ENCODE measurements around the gene TCF4.

- no peak for TF ChIP-seq CTCF (IDR thresholded peaks at IDR 0.05)
- no peak for TF ChIP-seq POLR2A (IDR thresholded peaks at IDR 0.05)
- TF ChIP-seq POLR2AphosphoS5 (IDR thresholded peaks at IDR 0.05) = no peak
Measured at GRCh38 chr18:55543130-55543704, 44.8 kb downstream of the TCF4 start.

Measured in upper lobe of left lung (tissue), 4 donors.